ENCODE data around the gene RBX1. TPM values are rescaled to one million over a fixed set of nuclear protein-coding genes. Genes with fewer than 3 reads are reported as not detected.

RBX1 gene
- total RNA-seq, 1 donor from 2014 or later: 117 TPM

GRCh38 chr22:41021613-41022454 lies 70.7 kb downstream of the RBX1 start:
- H3K27ac ChIP-seq: no peak overlapping the region
- H3K4me1 ChIP-seq: peaks cover 13% of the 10 kb centered on the region
- H3K9ac ChIP-seq: peak overlapping the region; percentile 39
- H3K9me3 ChIP-seq (ENCODE audit: low read depth): no peaks in the 10 kb centered on the region
- H3K4me1 Mint-ChIP-seq: peaks cover 16% of the 10 kb centered on the region
- peak overlapping the region; percentile 83 for H3K4me3 ChIP-seq
- peak overlapping the region; percentile 97 for H3K4me2 ChIP-seq
- H2AFZ ChIP-seq (replicated peaks): peak overlapping the region; percentile 81
- H3K36me3 ChIP-seq: no peaks in the 10 kb centered on the region
- H3K36me3 Mint-ChIP-seq: no peaks in the 10 kb centered on the region
- no peaks in the 10 kb centered on the region for H3K79me2 ChIP-seq (ENCODE audit: low read depth)
- H3F3A ChIP-seq (ENCODE audit: low read depth): peaks cover 25% of the 10 kb centered on the region
- H3K27me3 ChIP-seq: peaks cover 20% of the 10 kb centered on the region
- TF ChIP-seq EZH2 (IDR thresholded peaks at IDR 0.05): no peak
- no peak for TF ChIP-seq EZH2phosphoT487 (IDR thresholded peaks at IDR 0.05)
- TF ChIP-seq, protein P1, sequence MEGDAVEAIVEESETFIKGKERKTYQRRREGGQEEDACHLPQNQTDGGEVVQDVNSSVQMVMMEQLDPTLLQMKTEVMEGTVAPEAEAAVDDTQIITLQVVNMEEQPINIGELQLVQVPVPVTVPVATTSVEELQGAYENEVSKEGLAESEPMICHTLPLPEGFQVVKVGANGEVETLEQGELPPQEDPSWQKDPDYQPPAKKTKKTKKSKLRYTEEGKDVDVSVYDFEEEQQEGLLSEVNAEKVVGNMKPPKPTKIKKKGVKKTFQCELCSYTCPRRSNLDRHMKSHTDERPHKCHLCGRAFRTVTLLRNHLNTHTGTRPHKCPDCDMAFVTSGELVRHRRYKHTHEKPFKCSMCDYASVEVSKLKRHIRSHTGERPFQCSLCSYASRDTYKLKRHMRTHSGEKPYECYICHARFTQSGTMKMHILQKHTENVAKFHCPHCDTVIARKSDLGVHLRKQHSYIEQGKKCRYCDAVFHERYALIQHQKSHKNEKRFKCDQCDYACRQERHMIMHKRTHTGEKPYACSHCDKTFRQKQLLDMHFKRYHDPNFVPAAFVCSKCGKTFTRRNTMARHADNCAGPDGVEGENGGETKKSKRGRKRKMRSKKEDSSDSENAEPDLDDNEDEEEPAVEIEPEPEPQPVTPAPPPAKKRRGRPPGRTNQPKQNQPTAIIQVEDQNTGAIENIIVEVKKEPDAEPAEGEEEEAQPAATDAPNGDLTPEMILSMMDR (IDR thresholded peaks at IDR 0.05): no peak
- H4K20me1 ChIP-seq (ENCODE audit: low read depth): no peaks in the 10 kb centered on the region
- peak; percentile 76 for DNase-seq (ENCODE audit: low spot score)
- H3K27ac Mint-ChIP-seq: peak overlapping the region; percentile 97
- H3K9me3 Mint-ChIP-seq: no peaks in the 10 kb centered on the region
- H3K4me3 Mint-ChIP-seq: peak overlapping the region; percentile 94
- H3K27me3 Mint-ChIP-seq (ENCODE audit: insufficient read depth, low read depth): peaks cover 11% of the 10 kb centered on the region

DNA sequence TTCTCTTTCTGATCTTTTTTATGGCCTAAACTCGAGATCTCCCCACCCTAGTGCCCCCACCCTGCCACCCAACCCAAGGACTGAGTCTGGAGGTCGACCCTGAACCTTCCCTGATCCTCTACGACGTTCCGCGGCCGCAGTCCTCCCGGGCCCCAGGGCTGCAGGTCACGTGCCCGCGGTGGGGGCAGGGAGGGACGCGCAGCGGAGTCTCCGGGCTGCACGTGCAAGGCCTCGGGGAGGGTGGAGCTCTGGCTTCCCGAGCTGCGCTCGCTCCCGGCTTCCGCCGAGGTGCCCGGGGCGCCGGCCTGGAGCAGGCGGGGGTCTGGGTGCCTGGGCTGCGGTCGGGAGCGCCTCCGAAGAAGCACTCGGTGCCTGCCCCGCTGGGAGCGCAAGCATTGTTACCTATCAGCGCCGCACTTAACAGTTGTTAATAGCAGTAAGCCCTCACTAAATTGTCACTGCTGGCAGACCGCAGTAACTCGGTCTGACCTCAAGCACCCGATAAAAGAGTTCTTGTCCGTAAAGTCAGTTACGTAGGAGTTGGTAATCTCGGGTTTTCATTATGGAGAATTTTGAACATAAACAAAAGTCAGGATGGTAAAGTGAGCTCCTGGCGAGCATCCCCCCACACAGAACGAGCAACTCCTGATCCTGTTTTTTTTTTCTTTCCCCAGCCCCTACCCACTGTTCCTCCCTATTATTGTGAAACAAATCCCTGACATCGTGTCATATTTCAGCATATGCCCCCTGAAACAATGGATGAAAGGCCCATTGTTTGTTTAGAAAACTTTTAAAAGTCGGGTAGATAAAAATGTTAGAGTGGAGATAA lies 71.5 kb downstream of the RBX1 start:
- Histone ChIP-seq H3K4me2 (peak overlapping the region; percentile 97), H3F3A (ENCODE audit: low read depth) (peaks cover 25% of the 10 kb centered on the region), H3K27ac (no peak overlapping the region), H3K4me3 (peak overlapping the region; percentile 83), H3K4me1 (peaks cover 13% of the 10 kb centered on the region), H3K79me2 (ENCODE audit: low read depth) (no peaks in the 10 kb centered on the region), H3K9me3 (ENCODE audit: low read depth) (no peaks in the 10 kb centered on the region), H3K9ac (no peak overlapping the region), H4K20me1 (ENCODE audit: low read depth) (no peaks in the 10 kb centered on the region), H2AFZ (replicated peaks) (peak overlapping the region; percentile 81), H3K36me3 (no peaks in the 10 kb centered on the region), H3K27me3 (peaks cover 20% of the 10 kb centered on the region)
- Mint-ChIP-seq H3K9me3 (no peaks in the 10 kb centered on the region), H3K4me3 (peak overlapping the region; percentile 87), H3K27ac (peak overlapping the region; percentile 87), H3K27me3 (ENCODE audit: insufficient read depth, low read depth) (peaks cover 11% of the 10 kb centered on the region), H3K36me3 (no peaks in the 10 kb centered on the region), H3K4me1 (peaks cover 16% of the 10 kb centered on the region)
- TF ChIP-seq, protein P1 (IDR thresholded peaks at IDR 0.05): no peak
- TF ChIP-seq EZH2phosphoT487 (IDR thresholded peaks at IDR 0.05): peak; percentile 56
- DNase-seq (ENCODE audit: low spot score): peak; percentile 91

Small RNA genes lying within 50 kb of the gene (small RNA-seq; reads per million reads assigned to genes)
- gene RF00017 (not detected), gene RNU6-379P (not detected)

Other genes with a start within 250 kb of the RBX1 start
- gene SLC25A17, start 132.0 kb upstream of the RBX1 start, total RNA-seq (ENCODE audit: low replicate concordance): 27.1 and 31.7 TPM in 2 replicates
- gene ST13, start 94.7 kb upstream of the RBX1 start, total RNA-seq (ENCODE audit: low replicate concordance): 213 and 310 TPM in 2 replicates
- 18.0 and 21.4 TPM in 2 replicates for gene XPNPEP3, start 94.2 kb upstream of the RBX1 start, total RNA-seq (ENCODE audit: low replicate concordance)
- gene DNAJB7, start 89.3 kb upstream of the RBX1 start, total RNA-seq (ENCODE audit: low replicate concordance): not detected in 2 replicates
- gene EP300, start 141.2 kb downstream of the RBX1 start, total RNA-seq (ENCODE audit: low replicate concordance): 57.9 and 66.6 TPM in 2 replicates

All from neural progenitor cell (in vitro differentiated cells).